Vagina (tissue), 2 donors: ENCODE results near the gene TMTC2. TPM values are rescaled to one million over a fixed set of nuclear protein-coding genes. Genes with fewer than 3 reads are reported as not detected.
"Not testable (repeated sequence)": the region's sequence is repeated elsewhere in the genome, so short reads cannot be mapped to it uniquely, and the experiment has no call there.

Source experiments
- DNase-seq, 2 donors: peaks; one replicate each; pipeline ENCODE4 v3.0.0-alpha.2; 2017; ENCODE audit errors: extremely low spot score in 2 of 2
- H3K27ac ChIP-seq: fragments of 200-600 bp; sonication (generic); one replicate; pipeline ENCODE4 v1.5.1; 2019
- H3K27me3 ChIP-seq: fragments of 200-600 bp; sonication (generic); one replicate; pipeline ENCODE4 v1.5.1; 2019
- H3K36me3 ChIP-seq, 2 donors: fragments of 200-600 bp; sonication (generic); one replicate each; pipeline ENCODE4 v1.5.1; 2017 to 2019
- H3K4me1 ChIP-seq: fragments of 200-600 bp; sonication (generic); one replicate; pipeline ENCODE4 v1.5.1; 2019
- H3K4me3 ChIP-seq, 2 donors: fragments of 200-600 bp; sonication (generic); 1 replicate in 1 of 2; 2 replicates in 1 of 2; pipeline ENCODE4 v1.5.1; 2016 to 2019
- H3K9me3 ChIP-seq: fragments of 200-600 bp; sonication (generic); one replicate; pipeline ENCODE4 v1.5.1; 2019
- CTCF ChIP-seq, 3 experiments: fragments of 450-650 bp in 2 of 3; fragments of 200-600 bp in 1 of 3; sonication (generic) in 1 of 3; IDR thresholded peaks; one replicate each; pipeline ENCODE4 v1.5.1; 2017 to 2019; ENCODE audit warnings: antibody characterized with exemption in 3 of 3, mild to moderate bottlenecking in 2 of 3, moderate library complexity in 2 of 3
- POLR2A ChIP-seq, 2 donors: fragments of 450-650 bp; IDR thresholded peaks; one replicate each; pipeline ENCODE4 v1.6.1; 2017; ENCODE audit warnings: antibody characterized with exemption in 2 of 2, mild to moderate bottlenecking in 2 of 2, moderate library complexity in 2 of 2
- POLR2AphosphoS5 ChIP-seq, 2 donors: sonication (generic); formaldehyde crosslinking; IDR thresholded peaks; one replicate each; pipeline ENCODE4 v1.9.0; 2017; ENCODE audit warnings: antibody characterized with exemption in 2 of 2, mild to moderate bottlenecking in 2 of 2, low read depth in 1 of 2; ENCODE audit not compliant: insufficient read depth in 1 of 2
- intact Hi-C: fragments of 100-400 bp; cut with DNase I; formaldehyde crosslinking; loops from one replicate; pipeline ENCODE4 v1.15.1; 2023
- total RNA-seq: library from RNA; depleted of rRNA; stranded (reverse); fragments of >200 nt; gene quantifications from one replicate; pipeline ENCODE4 v1.2.3, GENCODE V29; 2016

Gene TMTC2
- total RNA-seq, 1 donor from 2014 or later, result 15.5 TPM

GRCh38 chr12:83106873-83107272 lies 420.2 kb downstream of the TMTC2 start:
- Histone ChIP-seq H3K4me3 (no peak overlapping the region), H3K36me3 (no peaks in the 10 kb centered on the region), H3K27me3 (no peaks in the 10 kb centered on the region), H3K27ac (no peak overlapping the region), H3K9me3 (no peaks in the 10 kb centered on the region), H3K4me1 (no peaks in the 10 kb centered on the region)
- TF ChIP-seq POLR2A (IDR thresholded peaks at IDR 0.05), result no peak
- intact Hi-C loops, result no loop called here
- no peak for DNase-seq

- H3K9me3 ChIP-seq, result no peaks in the 10 kb centered on the region
- DNase-seq, result no peak
- TF ChIP-seq CTCF (IDR thresholded peaks at IDR 0.05) (no peak), POLR2A (IDR thresholded peaks at IDR 0.05) (no peak), POLR2AphosphoS5 (IDR thresholded peaks at IDR 0.05; ENCODE audit: insufficient read depth in 1 of 2, low read depth in 1 of 2) (no peak)
- no peak overlapping the region for H3K4me3 ChIP-seq
- intact Hi-C loops, result no loop called here
- no peaks in the 10 kb centered on the region for H3K27me3 ChIP-seq
- no peak overlapping the region for H3K27ac ChIP-seq
- no peaks in the 10 kb centered on the region for H3K36me3 ChIP-seq
- H3K4me1 ChIP-seq, result no peaks in the 10 kb centered on the region
These were observed 423.7 kb downstream of the TMTC2 start for GRCh38 chr12:83110424-83110823.

GRCh38 chr12:83113945-83114344 lies 427.2 kb downstream of the TMTC2 start:
- TF ChIP-seq CTCF (IDR thresholded peaks at IDR 0.05) (no peak), POLR2AphosphoS5 (IDR thresholded peaks at IDR 0.05; ENCODE audit: insufficient read depth in 1 of 2, low read depth in 1 of 2) (no peak), POLR2A (IDR thresholded peaks at IDR 0.05) (no peak)
- DNase-seq, result no peak
- Histone ChIP-seq H3K4me1 (no peaks in the 10 kb centered on the region), H3K4me3 (no peak overlapping the region), H3K27me3 (no peaks in the 10 kb centered on the region), H3K36me3 (no peaks in the 10 kb centered on the region), H3K27ac (no peak overlapping the region), H3K9me3 (no peaks in the 10 kb centered on the region)
- intact Hi-C loops, result no loop called here

GRCh38 chr12:83114966-83115365 lies 428.3 kb downstream of the TMTC2 start:
- intact Hi-C loops, result no loop called here
- DNase-seq, result no peak
- Histone ChIP-seq H3K9me3 (no peaks in the 10 kb centered on the region), H3K4me1 (no peaks in the 10 kb centered on the region), H3K27me3 (no peaks in the 10 kb centered on the region), H3K36me3 (no peaks in the 10 kb centered on the region), H3K27ac (no peak overlapping the region), H3K4me3 (no peak overlapping the region)
- TF ChIP-seq CTCF (IDR thresholded peaks at IDR 0.05), result no peak
- TF ChIP-seq POLR2AphosphoS5 (IDR thresholded peaks at IDR 0.05; ENCODE audit: insufficient read depth in 1 of 2, low read depth in 1 of 2), result no peak
- no peak for TF ChIP-seq POLR2A (IDR thresholded peaks at IDR 0.05)

GRCh38 chr12:83117926-83118325 lies 431.2 kb downstream of the TMTC2 start:
- intact Hi-C loops, H3K4me1 ChIP-seq, H3K27me3 ChIP-seq: not testable (repeated sequence)

GRCh38 chr12:83121897-83122622 lies 435.4 kb downstream of the TMTC2 start:
- Histone ChIP-seq H3K27me3 (no peaks in the 10 kb centered on the region), H3K27ac (peak overlapping the region; percentile 40)
- no peak for TF ChIP-seq CTCF (IDR thresholded peaks at IDR 0.05)
- no peak for TF ChIP-seq POLR2AphosphoS5 (IDR thresholded peaks at IDR 0.05; ENCODE audit: insufficient read depth in 1 of 2, low read depth in 1 of 2)
- no peak for TF ChIP-seq POLR2A (IDR thresholded peaks at IDR 0.05)

More at GRCh38 chr12:83117926-83118325, 431.2 kb downstream of the TMTC2 start:
- not testable (repeated sequence) for H3K36me3 ChIP-seq, H3K27ac ChIP-seq, H3K9me3 ChIP-seq, H3K4me3 ChIP-seq, DNase-seq

More at GRCh38 chr12:83121897-83122622, 435.4 kb downstream of the TMTC2 start:
- H3K4me3 ChIP-seq, result peak overlapping the region; percentile 18 to 26
- no peaks in the 10 kb centered on the region for H3K36me3 ChIP-seq
- intact Hi-C loops, result no loop called here
- no peaks in the 10 kb centered on the region for H3K4me1 ChIP-seq
- no peak for DNase-seq
- no peaks in the 10 kb centered on the region for H3K9me3 ChIP-seq
